ENCODE results near the gene PRR19.
A peak's percentile ranks its signal among the peaks of the same experiment; 100 is the strongest.

The PRR19 gene

DNA sequence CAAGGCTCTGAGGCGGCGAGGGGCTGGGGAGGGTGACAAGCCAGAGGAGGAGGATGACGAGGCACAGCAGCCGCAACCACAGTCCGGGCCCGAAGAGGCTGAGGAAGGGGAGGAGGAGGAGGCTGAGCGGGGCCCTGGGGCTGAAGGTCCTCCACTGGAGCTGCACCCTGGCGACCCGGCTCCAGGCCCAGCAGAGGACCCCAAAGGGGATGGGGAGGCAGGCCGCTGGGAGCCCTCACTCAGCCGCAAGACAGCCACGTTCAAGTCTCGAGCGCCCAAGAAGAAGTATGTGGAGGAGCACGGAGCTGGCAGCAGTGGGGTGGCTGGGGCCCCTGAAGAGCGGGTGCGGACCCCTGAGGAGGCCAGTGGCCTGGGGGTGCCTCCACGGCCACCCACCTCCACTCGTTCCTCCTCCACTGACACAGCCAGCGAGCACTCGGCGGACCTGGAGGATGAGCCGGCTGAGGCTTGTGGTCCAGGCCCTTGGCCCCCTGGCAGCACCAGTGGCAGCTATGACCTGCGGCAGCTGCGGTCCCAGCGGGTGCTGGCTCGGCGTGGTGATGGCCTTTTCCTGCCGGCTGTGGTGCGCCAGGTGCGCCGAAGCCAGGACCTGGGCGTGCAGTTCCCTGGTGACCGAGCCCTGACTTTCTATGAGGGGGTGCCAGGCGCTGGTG is 29.9 kb upstream of the PRR19 start:
- DNase-seq (ENCODE audit: low spot score): no peak

DNA sequence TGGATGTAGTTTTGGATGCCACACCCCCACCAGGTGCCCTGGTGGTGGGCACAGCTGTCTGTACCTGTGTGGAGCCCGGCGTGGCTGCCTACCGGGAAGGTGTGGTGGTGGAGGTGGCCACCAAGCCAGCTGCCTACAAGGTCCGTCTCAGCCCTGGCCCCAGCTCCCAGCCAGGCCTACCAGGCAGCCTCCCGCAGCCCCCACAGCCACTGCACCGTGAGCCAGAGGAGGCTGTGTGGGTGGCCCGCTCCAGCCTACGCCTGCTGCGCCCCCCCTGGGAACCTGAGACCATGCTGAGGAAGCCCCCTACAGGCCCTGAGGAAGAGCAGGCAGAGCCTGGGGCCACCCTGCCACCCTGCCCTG is 29.4 kb upstream of the PRR19 start:
- no peak for DNase-seq (ENCODE audit: low spot score)

DNA sequence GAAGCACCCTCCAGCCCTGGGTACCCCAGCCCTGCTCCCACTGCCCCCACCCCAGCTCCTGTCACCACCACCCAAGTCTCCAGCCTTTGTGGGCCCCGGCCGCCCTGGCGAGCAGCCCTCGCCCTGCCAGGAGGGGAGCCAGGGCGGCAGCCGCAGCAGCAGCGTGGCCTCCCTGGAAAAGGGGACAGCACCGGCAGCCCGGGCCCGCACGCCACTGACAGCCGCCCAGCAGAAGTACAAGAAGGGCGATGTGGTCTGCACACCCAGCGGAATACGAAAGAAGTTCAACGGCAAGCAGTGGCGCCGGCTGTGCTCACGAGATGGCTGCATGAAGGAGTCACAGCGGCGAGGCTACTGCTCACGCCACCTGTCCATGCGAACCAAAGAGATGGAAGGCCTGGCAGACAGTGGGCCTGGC is 28.9 kb upstream of the PRR19 start:
- DNase-seq (ENCODE audit: low spot score): no peak

DNA sequence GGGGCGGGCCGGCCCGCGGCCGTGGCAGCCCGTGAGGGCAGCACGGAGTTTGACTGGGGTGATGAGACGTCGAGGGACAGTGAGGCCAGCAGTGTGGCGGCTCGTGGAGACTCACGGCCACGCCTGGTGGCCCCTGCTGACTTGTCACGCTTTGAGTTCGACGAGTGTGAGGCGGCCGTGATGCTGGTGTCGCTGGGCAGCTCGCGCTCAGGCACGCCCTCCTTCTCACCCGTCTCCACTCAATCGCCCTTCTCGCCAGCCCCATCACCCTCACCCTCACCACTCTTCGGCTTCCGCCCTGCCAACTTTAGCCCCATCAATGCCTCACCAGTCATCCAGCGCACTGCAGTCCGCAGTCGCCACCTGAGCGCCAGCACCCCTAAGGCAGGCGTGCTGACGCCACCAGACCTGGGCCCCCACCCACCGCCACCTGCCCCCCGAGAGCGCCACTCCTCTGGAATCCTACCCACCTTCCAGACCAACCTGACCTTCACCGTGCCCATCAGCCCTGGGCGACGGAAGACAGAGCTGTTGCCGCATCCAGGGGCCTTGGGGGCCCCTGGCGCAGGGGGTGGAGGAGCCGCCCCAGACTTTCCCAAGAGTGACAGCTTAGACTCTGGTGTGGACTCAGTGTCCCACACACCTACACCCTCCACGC is 28.4 kb upstream of the PRR19 start:
- DNase-seq (ENCODE audit: low spot score): no peak

DNA sequence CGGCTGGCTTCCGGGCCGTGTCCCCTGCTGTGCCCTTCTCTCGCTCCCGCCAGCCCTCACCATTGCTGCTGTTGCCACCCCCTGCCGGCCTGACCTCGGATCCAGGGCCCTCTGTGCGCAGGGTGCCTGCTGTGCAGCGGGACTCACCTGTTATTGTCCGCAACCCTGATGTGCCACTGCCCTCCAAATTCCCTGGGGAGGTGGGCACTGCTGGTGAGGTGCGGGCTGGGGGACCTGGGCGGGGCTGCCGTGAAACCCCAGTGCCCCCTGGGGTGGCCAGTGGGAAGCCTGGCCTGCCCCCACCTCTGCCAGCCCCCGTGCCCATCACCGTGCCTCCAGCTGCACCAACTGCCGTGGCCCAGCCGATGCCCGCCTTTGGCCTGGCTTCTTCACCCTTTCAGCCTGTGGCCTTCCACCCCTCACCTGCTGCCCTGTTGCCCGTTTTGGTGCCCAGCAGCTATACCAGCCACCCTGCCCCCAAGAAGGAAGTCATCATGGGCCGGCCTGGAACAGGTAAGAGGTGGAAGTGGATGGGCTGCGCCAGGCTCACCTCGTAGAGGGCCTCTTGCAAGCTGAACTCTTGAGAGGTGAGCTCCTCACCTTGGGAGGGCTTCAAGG is 27.8 kb upstream of the PRR19 start:
- DNase-seq (ENCODE audit: low spot score): no peak

DNA sequence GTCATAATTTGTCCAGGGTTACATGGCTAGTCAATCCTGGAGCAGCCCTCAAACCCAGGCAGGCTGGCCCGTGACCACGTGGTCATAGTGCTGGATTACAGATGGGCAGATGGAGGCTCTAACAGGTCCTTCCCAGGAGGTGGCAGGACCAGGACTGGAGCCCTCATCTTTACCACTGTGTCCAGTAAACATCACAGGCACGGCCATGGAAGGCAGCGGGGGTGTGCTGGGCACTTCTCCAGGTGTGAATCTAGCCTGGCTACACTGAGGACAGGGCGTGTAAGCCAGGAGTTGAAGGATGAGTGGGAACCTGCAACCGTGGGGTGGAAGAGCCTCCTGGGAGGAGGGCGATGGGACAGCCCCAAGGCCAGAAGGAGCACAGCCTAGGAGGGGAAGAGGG is 26.8 kb upstream of the PRR19 start:
- DNase-seq (ENCODE audit: low spot score): no peak

DNA sequence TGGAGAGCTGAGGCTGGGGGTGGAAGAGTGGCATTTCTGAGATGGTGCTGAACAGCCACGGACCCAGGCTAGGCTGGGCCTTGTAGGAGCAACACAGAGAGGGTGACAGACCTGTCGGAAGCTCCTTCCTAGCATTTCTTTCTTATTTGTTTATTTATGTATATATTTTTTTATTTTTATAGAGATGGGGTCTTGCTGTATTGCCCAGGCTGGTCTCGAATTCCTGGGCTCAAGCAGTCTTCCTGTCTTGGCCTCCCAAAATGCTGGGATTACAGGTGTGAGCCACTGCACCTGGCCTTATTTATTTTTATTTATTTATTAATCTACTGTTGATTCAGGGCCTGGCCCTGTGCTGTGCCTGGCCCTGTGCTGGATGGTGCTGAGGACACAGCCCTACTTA is 26.4 kb upstream of the PRR19 start:
- DNase-seq (ENCODE audit: low spot score): no peak

DNA sequence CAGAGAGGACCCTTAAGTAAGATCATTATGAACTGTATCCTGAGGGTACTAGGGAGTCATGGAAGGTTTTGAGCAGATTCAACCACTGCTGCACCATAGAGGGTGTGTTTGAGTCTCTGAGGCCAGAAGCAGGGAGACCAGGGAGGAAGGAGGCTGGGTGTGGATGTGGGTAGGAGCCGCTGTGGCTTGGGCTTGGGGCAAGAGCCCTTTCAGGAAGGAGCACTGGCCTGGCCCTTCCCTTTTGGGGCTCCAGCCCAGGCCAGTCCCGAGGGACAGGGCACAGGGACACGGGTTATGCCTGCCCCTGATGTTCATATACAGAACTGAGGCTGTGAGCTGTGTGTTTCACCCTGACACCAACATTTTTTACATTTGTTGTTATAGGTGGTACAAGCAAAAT is 25.6 kb upstream of the PRR19 start:
- no peak for DNase-seq (ENCODE audit: low spot score)

DNA sequence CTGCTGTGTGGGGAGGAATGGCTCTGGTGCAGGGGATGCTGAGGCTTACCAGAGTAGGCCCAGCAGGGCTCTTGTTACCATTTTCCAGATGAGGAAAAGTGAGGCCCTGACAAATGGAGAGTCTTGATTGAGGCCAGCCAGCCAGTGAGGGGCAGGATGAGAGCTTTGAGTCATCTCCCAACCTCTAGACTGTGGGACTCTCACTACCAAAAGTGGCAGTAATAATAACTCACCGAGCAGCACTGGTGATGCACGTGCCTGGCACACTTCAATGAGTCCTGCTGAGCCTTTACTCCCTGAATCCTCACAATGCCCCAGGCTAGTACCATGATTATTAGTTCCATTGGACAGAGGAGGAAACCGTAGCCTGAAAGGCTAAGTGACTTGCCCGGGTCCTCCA is 25.1 kb upstream of the PRR19 start:
- no peak for DNase-seq (ENCODE audit: low spot score)

DNA sequence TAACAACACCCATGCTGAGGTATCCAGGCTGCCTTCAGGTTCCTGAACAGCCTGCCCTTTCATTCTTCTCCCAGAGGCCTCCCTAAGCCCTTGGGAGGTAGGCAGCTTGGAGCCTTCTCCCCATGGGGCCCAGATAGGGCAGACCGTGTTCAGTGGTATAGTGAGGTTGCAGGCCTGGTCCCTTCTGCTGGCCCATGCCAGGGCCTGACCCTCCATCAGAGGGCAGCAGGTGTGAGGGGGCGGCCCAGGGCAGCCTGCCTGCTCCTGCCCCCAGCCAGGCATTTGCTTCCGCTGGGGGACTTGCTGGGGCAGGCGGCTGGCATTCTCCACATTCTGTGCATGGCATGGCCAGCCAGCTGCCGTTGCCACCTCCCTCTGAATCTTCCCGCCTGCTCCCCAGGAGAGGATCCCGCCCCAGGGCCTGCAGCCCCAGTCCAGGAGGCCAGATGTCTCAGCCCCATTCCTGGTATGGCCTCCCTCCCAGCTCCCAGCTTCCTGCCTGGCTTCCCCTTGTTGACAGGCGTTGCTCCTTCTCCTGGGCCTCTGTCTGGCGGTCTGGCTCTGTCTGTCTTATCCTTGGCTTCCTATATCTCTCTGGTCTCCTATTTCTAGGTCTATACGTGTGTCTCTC is 24.0 kb upstream of the PRR19 start:
- no peak for DNase-seq (ENCODE audit: low spot score)

DNA sequence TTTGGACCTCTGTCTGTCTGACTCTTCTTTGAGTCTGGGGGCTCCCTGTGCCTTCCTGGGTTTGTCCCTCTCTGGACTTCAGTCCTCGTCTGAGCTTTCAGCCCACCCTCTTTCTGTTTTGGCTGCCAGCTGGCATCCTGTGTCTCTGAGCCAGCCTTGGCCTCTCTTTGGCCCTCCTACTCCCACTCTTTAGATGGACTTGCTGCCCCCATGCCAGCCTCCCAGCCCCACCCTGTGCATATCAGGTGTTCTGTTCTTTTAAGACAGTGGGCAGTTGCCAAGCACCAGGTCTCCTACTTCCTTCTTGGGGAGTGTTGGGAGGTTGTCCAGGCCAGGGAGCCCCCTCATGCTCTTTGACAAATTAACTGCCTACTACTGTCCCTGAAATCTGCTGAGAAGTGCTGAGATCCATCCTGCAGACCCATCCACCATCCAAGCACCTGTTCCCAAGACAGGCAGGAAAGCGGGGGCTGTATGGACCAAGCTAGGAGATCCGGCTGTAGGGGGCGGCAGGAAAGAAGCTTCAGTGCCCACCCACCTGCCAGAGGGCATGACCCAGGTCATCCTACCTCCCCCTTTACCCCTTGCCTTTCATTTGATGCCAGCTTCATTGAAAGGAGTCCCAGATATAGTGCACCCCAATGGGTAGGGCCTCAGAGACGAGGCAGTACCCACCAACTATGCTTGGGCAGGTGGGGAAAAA is 23.3 kb upstream of the PRR19 start:
- no peak for DNase-seq (ENCODE audit: low spot score)

DNA sequence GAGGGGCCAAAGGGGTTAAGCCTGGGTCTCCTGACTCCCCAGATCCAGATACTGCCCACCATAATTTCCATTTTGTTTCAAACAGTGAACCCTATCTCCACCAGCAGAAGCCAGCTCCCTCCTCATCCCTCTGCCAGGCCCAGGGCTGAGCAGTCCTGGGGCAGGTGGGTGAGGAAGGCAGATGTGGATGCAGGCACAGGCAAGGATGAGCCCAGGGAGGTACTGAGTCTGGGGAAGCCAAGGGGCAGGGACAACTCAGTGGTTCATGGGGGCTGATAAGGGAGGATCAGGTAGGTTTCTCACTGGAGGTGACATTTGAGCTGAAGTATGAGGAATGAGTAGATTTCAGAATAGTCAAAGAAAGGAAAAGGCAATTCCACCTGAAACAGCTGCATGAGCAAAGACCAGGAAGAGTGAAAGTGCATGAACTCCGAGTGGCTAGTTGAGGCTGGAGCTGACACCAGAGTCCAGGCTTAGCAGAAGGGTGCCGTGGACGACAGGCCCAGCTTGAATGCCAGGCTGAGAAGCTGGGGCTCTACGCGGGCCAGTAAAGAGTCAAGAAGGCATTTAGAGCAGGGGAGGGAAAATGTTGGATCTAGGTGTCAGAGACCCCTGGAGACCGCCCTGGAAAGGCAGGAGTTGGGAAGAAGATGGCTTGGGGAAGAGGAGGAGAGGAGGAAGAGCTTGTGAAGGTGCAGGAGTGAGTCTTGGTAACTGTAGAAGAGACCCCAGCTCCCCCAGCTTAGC is 22.6 kb upstream of the PRR19 start:
- no peak for DNase-seq (ENCODE audit: low spot score)

DNA sequence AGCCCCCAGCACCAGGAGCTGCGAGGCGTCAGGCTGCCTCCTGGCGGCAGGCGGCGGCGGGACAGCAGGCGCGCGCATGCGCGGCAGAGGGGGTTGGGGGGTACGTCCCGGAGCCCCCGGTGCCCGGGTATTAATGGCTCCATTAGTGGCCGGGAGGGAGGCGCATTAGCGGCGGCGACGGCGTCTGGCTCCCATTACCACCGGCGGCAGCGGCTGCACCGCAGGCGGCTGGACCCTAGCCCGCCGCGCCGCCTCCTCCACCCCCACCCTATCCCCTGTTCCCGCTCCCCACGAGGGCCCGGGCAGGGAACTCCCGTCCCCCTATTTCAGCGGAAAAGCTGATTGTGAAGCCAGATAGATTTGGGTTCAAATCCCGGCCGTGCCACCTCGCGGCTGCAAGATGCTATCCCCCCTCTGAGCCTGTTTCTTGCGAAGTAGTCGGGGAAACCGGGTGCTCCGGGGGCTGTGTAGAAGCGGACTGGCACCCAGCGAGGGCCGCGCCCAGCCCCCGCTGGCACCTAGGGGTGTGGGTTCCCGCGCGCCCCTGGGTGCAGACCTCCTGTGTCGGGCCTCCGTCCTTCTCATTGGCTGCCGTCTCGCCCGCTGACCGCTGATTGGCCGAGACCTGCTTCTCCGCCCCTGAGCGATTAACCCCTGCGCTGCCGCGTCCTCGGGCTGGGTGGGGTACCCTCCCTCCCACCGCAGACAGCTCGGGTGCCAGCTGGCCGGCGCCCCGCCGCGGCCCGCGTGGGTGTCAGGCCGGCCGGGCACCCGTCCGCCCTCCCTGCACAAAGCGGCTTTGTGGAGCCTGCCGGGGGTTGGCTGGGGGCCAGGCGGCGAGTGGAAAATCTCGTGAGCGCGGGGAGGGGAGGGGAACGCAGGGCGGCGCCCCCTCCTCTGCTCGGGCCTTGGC is 21.8 kb upstream of the PRR19 start:
- DNase-seq (ENCODE audit: low spot score): peak; percentile 99

DNA sequence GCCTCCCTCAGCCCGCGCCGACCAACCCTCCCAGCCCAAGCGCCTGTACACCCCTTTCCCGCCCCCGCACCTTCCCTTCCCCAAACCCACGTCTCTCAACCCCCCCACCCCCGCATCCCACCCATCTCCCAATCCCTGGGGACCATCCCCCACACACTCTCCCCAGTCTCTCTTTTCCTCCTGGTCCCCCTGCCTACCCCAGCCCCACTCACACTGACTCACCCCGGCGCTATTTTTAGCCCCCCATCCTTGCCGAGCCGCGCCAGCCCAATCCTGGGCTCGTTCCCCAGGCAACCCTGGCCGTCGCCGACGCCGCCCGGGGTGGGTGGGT is 21.2 kb upstream of the PRR19 start:
- peak; percentile 87 for DNase-seq (ENCODE audit: low spot score)

DNA sequence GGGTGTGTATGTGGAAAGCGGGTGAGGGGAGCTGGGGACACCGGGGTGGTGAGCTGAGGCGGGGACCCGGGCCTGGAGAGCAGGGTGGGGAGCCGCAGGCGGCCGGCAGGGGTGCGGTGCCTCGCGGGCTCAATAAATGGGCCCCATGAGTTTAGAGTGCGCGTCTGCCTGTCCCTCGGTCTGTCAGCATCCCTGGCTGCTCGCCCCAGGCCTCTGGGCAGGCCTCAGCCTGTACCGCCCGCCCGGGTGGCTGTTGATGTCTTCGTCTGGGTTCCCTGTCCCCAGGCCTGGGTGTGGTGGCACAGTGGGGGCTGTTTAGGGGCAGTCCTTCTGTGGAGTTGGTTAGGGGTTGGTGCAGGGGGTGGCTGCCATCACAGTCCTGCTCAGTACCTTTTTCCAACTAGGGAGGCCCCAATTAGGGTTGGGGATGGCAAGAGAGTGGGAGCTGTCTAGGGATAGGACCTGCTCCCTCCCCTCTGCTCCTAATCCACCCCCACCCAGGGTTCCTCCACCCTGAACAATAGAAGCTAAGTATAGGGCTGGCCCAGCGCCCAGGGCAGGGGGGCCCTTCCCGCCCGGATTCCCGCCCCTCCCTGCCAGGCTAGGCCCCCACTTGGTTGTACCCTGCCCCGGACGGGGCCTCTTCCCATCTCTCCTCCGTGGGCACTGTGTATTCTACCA is 20.6 kb upstream of the PRR19 start:
- DNase-seq (ENCODE audit: low spot score): no peak

DNA sequence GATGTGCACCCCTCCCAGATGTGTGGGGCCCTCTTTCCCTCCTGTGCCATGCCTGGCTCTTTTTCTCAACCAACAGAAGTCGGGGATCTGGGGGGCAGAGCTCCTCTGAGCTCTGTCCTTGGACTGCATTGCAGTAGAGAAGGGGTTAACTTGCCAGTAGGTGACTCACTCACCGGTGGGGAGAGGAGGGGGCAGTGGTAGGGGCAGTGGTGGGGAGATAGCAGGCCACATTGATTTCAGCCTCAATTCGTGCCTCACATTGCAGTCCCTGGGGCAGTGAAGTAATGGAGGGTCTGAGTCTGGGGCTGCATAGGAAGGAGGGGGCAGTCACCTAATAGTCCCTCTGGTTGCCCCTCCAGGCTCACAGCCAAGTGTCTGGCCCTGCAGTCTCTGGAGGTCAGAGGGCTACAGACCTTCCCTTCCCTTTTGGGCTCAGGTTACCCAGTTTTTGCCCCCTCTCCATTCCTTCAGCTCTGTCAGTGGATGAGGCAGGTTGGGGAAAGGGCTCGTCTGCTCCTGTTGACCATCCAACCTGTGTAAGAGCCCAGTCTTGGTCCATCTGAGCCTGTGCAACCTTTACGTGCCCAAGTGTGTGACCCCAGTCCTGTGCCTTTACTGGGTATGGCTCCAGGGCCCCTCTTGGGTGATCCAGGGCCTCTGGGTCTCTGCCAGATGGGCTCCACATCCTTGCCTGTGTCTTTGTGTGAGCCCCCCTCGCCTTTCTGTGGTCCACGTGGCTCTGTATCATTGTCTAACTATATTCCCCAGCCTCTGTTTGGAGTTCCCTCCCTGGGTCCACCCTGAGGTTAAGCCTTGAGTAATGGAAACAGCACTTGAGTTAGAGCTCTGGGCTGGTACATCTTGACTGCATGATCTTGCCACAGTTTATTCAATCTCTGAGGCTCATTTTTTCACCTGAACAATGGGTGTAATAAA is 19.8 kb upstream of the PRR19 start:
- DNase-seq (ENCODE audit: low spot score): no peak

DNA sequence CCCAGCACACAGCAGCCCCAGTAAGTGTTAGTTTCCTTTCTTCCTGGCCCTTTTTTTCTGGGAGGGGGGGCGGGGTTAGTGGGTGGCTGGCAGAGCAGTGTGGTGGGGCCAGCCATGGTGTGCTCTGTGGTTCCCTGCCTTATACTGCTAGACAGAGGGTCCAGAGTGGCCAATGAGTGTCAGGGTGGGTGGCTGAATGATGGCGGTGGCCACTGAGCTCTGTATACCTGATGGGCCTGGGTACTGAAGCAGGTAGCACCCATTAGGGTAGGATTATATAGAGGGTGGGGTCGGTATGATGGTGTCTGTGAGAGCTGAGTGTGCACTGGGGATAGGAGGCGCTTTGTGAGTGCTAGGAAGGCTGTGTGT is 19.1 kb upstream of the PRR19 start:
- no peak for DNase-seq (ENCODE audit: low spot score)

DNA sequence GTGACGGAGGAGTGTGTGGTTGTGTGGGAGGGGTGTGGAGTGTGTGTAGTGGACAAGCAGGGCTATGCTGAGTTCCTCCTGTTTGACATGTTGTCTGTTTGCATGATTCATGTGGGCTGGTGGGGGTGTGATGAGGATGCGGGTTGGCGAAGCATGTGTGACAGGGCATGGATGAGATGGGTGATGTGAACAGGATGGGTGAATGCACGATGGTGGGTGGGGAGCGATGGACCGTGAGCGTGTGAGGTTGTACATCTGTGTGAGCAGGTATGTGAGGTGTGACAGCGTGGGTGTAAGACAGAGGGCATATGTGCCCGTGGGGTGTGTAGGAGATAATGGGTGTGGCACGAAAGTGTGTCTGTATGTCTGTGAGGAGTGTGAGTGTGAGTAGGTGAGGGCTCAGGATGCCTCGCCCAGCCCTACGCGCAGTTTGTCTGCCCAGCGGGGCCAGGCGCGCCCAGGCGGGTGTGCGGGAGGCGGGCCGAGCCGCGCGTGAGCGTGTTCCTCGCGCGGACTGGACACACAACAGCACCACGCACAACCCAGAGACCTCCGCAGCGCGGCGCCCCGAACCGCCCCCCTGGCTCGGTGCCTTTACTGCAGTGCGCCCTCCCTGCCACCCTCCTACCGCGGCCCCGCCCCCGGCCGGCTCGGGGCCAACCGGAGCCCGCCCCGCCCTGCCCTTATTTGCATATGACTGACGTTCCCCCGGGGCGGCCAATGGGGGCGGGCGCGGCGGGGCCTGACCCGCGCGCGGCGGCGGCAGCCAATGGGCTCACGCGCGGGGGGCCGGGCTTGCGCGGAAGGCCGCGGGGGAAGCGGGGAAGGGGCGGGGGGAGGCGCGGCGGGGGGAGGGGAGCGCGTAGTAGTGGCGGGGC is 18.5 kb upstream of the PRR19 start:
- peak; percentile 98 for DNase-seq (ENCODE audit: low spot score)
